NCI-H1105 (cell line): ENCODE measurements around the gene ARHGEF19.
A peak's percentile ranks its signal among the peaks of the same experiment; 100 is the strongest.
"Not testable (repeated sequence)": the region's sequence is repeated elsewhere in the genome, so short reads cannot be mapped to it uniquely, and the experiment has no call there.

Experiments used
- DNase-seq: peaks from one replicate; lab custom pipeline; 2025; lab: John Stamatoyannopoulos, UW

ARHGEF19 gene

GRCh38 chr1:16165548-16165947 lies 46.9 kb downstream of the ARHGEF19 start:
- no peak for DNase-seq

GRCh38 chr1:16165073-16165364 lies 47.4 kb downstream of the ARHGEF19 start:
- DNase-seq: peak; percentile 21

GRCh38 chr1:16164213-16165072 lies 48.0 kb downstream of the ARHGEF19 start:
- DNase-seq: peak; percentile 87

- DNase-seq: not testable (repeated sequence)
Observed at GRCh38 chr1:16163608-16164212, 48.7 kb downstream of the ARHGEF19 start.

DNA sequence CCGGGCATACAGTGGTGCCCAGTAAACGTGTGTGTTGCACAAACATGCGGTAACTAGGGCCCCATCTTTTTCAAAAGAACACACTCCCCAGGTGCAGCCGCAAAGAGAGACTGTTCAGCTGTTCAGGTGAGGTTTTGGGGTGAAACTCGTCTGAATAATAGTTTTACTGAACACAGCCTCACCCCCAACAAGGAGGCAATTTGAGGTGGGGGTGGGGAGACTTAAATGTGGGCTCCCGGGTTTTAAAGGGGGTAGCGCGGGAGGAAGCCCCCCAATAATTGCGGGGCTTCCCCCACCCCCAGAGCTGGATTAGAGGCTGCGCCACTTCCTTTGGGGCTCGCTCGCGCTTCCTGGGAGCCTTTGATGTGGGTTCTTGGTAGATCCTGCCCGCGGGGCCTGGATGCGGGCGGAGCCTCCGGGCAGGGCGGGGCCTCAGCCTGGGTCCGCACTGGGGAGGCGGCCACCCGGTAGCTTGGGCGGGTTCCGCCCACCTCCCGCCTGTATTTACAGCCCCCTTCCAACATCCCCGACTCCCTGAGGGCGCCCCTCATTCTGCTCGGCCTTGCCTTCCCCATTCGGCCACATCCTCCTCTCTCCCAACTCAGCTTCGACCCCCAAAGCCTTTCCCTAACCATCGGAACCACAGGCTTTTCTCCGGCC lies 50.2 kb downstream of the ARHGEF19 start:
- no peak for DNase-seq

GRCh38 chr1:16161717-16162116 lies 50.7 kb downstream of the ARHGEF19 start:
- no peak for DNase-seq

DNA sequence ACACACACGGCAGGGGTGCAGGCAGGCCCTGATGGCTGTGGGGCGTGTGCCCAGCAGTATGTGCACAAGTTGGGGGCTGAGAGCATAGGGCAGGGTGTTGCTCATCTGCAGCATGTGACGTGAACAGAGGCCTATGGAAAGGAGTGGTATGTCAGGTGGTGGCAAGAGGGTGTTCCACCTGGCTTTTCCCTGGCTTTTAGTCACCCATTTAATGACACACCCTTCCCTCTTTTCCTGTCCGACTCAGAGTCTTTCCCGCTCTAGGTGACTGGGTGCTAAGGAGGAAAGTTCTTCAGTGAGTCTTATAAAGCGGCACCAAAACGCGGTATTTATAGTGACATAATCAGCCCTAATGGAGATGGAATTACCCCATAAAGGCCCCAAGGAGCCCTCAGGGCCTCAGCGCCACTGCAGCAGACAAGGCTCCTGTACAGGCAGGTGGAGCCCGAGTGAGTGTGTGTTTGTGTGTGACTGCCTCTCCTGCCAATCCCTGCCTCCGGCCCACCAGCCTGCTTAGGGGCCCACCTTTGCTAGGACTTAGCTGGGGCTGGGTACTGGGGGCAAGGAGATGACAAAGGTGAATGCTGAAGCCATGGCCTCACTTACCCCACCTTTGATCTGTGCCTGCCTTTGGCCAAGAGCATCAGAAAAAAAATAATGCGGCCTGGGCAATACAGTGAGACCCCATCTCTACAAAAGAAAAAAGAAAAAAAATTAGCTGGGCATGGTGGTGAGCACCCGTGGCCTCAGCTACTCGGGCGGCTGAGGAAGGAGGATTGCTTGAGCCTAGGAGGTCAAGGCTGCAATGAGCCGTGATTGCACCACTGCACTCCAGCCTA lies 53.2 kb downstream of the ARHGEF19 start:
- DNase-seq: no peak

DNA sequence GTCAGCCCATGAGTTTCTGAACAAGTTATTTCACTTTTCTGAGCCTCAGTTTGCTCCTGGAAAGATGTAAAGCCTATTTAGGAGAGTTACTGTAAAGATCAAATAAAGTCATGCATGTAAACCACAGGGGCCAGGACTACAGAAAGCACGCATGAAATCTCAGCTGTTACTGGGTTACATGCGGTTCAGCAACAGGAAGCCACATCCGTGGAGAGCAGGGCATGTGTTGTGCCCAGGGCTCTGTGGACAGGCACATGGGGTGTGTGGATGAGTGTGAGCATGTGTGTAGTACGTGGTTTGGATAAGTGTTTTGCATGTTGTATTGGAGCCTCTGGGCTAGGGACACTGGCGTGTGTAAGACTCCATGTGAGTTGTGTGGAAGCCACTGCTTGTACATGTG lies 54.4 kb downstream of the ARHGEF19 start:
- no peak for DNase-seq

- DNase-seq: no peak
Observed at GRCh38 chr1:16156848-16157495, 55.5 kb downstream of the ARHGEF19 start.

DNA sequence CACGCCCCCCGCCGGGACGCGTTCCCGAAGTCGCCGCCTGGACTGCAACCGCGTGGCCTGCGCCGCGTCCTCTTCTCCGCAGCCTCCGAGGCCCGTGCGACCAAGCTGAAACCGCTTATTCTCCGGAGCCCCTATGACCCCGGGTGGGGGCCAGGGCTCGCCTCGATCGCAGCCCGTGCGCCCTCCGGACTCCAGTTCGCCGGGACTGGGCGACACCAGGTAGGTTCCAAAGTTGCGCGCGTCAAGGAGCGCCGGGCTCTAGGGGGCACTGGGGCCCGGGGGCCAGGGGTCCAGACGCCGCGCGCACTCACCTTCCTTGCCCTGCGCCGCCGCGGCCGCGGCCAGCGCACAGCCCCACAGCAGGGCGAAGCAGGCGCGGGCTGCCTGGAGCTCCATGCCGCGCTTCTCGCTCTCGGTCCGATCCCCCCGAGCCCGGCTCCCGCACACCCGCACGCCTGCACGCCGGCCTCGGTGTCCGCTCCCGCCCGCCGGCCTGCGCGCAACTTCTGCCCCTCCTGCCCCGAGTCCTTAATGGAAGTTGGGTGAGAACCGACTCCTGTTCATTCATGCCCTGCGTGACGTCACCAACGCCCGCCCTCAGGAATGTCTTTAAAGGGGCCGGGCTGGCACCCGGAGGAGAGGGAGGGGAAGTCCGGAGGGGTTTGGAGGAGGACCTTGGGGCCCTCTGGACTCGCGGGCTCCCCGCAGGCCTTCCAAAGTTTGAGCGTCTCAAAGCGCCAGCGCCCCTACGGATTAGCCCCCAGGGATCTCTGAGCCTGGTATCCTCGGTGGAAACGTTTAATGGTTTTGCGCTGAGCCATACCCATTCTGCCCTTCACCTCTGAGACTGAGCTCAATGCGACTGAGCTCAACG lies 56.7 kb downstream of the ARHGEF19 start, which contains the start of gene EPHA2:
EPHA2 (minus strand) TSS at position 533 of the 874 bp plus-strand sequence; CDS start at position 396, 137 bp downstream.
- DNase-seq: peak; percentile 75

GRCh38 chr1:16153999-16154673 lies 58.3 kb downstream of the ARHGEF19 start:
- no peak for DNase-seq

DNA sequence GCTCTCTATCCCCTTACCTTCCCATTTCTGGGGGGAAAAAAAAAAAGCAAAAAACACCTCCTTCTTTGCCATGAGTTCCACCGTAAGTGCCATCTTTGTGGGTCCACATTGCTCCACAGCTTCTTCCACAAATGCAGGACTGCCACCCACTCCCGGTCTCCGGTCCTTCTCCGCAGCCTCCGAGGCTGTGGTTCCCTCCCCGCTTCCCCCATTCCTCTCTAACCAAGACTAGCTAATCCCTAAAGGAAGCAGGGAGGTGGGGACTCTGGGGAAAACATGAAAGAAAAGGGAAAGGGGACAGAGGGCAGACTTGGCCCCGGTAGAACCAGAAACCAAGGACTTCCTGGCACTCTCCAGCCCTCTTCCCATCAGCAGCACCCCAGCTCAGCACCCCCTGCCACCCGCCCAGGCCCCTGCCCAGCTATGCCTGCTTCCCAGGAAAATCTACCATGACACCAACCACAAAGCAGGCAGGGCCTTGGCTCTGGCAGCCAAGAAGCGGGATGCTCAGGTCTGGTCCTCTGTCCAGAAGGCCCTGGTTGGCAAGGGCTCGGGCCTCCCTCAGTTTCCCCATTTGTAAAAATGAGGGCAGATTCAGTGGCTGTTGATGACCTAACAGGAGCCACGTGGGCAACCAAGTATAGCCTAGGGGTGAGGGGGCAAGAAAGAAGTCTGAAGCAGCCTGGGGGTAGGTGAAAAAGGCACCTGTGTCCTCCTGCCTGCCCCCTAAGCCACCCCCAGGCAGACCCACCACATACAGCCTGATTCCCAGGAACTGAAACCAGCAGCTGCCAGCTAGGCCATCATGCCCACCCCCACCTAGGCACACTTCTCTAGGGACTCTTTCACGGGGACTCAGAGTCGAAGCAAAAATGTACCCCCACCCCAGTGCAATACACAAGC lies 59.1 kb downstream of the ARHGEF19 start:
- no peak for DNase-seq

DNA sequence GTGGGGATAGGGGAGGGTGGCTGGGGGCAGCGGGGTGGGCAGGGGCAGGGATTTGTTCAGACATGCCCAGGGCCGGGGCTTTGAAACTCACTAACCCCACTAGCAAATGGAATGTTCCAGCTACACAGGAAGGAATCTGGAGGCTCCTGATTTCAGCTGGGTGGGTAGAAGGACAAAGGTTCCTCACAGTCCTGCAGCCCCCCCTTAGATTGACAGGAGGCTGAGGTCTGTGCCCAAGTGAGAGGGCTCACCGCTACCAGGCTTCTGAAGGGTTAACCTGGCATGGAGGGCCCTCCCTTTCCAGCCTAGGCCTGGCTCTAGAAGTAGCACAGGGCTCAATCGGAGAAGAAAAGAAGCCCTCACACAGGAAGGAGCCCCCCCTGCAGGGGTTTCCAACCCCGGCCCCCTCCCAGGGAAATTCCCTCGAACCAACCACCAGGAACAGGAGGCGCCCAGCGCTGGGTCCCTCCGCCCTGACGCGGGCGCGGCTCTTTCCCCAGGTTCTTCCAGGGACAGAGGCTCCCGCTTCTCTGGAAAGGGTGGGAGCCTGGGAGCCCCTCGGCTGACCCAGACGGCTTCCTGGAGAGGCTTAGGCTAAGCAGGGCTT lies 59.9 kb downstream of the ARHGEF19 start:
- DNase-seq: no peak

- no peak for DNase-seq
Observed at GRCh38 chr1:16151995-16152384, 60.5 kb downstream of the ARHGEF19 start.

DNA sequence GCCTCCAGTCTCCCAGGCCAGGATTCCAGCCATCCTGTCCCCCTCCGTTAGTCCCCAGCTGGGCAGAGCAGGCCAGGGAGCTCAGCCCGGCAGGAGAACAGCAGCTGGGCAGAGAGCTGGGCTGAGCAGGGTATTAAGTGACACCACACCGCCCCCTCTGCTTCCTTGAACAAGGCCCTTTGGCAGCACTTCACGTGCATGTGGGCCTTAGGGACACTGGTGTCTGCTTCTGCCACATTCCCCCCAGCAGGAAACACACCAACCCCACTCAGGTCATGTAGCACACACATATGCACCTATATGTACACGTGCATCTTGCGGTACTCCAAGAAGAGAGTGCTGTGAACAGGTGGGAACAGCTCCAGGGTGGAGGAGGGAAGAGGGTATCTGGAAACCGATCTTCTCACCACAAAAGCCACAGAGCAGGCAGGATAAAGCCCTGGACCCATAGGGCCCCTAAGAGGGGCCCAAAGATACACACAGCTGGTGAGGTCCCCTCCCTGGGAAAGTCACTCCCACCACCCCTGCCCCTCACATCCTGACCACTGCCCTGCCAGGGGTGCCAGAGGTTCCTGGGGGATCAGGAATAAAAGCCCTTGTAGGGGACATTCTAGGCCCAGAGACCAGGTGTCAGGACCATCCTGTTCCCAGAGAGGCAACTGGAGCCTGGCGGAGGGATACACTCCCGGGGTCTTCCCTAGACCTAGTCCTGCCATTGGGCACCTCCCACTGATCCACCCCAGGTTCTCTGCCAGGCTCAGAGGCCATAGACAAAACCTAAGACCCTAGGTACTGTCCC lies 61.1 kb downstream of the ARHGEF19 start:
- no peak for DNase-seq

GRCh38 chr1:16150508-16150907 lies 61.9 kb downstream of the ARHGEF19 start:
- DNase-seq: no peak

GRCh38 chr1:16149702-16150488 lies 62.6 kb downstream of the ARHGEF19 start:
- no peak for DNase-seq
